Globus pallidus (tissue), 1 donor: Measurements from ENCODE around the gene TSPY9.
"Not testable (repeated sequence)": the region's sequence is repeated elsewhere in the genome, so short reads cannot be mapped to it uniquely, and the experiment has no call there.

ENCODE experiments used
- DNase-seq: peaks from one replicate; pipeline ENCODE4 v3.0.0-alpha.2; 2015; ENCODE audit warnings: low spot score

Gene TSPY9, protein sequence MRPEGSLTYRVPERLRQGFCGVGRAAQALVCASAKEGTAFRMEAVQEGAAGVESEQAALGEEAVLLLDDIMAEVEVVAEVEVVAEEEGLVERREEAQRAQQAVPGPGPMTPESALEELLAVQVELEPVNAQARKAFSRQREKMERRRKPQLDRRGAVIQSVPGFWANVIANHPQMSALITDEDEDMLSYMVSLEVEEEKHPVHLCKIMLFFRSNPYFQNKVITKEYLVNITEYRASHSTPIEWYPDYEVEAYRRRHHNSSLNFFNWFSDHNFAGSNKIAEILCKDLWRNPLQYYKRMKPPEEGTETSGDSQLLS

DNA sequence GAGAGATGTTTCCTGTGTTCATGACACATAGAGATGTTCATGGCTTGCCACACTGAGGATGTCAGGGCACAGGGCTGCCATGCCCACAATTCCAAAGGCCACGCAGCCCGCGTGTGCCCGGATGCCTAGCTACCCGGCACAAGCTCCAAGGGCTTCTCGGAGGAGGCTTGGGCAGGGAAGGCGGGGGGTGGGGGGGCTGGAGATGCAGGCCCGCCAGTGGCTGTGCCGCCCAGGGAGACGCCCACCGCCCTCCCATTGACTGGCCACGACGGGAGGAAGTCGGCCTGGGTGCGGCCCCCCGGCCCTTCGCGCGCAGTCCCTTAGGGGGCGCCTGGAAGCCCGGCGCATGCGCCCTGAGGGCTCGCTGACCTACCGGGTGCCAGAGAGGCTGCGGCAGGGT, at the start of gene TSPY9:
Gene TSPY9 (plus strand): TSS at position 301 of the 400 bp plus-strand sequence. CDS start 46 bp downstream, at position 347.
- not testable (repeated sequence) for DNase-seq

DNA sequence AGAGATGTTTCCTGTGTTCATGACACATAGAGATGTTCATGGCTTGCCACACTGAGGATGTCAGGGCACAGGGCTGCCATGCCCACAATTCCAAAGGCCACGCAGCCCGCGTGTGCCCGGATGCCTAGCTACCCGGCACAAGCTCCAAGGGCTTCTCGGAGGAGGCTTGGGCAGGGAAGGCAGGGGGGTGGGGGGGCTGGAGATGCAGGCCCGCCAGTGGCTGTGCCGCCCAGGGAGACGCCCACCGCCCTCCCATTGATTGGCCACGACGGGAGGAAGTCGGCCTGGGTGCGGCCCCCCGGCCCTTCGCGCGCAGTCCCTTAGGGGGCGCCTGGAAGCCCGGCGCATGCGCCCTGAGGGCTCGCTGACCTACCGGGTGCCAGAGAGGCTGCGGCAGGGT, 20.4 kb upstream of the TSPY9 start, which contains the start of gene TSPY1:
Gene TSPY1 (plus strand): TSS at position 301 of the 400 bp plus-strand sequence. CDS start 46 bp downstream, at position 347.
- DNase-seq, result not testable (repeated sequence)

DNA sequence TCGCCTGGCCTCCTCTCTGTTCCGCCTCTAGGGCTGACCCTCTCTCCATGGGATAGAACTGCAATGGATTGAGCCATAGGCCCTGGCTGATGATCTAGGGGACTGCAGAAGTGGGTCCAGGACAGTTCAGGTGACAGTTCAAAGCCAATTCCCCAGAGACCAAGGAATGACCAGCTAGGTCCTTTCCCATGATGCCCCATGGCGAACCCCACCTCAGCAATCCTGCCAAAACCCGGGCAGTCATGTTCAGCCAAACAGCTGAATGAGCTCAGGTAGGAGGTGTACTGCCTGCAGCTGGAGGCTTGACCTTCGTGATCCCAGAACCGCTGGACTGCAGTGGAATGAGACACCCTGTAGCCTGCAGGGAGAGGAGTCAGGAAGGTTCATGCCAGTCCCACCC, 17.3 kb downstream of the TSPY9 start:
- not testable (repeated sequence) for DNase-seq

DNA sequence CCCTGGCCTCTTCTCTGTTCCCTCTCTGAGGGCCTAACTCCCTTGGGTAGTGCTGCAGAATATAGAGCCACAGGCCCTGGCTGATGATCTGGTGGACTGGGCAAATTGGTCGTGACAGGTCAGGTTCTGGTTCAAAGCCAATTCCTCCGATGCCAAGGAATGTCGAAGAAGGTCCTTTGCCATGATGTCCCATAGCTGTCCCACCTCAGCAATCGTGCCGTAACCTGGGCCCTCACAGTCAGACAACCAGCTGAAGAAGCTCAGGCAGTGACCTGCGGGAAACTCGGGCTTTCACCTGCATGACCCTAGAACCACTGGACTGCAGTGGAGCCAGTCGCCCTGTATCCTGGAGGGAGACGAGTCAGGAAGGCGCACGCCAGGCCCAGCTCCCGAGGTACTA, 29.2 kb downstream of the TSPY9 start:
- not testable (repeated sequence) for DNase-seq

DNA sequence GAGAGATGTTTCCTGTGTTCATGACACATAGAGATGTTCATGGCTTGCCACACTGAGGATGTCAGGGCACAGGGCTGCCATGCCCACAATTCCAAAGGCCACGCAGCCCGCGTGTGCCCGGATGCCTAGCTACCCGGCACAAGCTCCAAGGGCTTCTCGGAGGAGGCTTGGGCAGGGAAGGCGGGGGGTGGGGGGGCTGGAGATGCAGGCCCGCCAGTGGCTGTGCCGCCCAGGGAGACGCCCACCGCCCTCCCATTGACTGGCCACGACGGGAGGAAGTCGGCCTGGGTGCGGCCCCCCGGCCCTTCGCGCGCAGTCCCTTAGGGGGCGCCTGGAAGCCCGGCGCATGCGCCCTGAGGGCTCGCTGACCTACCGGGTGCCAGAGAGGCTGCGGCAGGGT, 40.5 kb downstream of the TSPY9 start, which contains the start of gene TSPY10:
Gene TSPY10 (plus strand): TSS at position 301 of the 400 bp plus-strand sequence. CDS start 46 bp downstream, at position 347.
- not testable (repeated sequence) for DNase-seq
